NOMO-1 treated with dmso at 0.1 percent for 144 hours (cell line): ENCODE results near the gene S100A14.

Experiments
- DNase-seq: peaks from one replicate; lab custom pipeline; 2025; ENCODE audit not compliant: unreplicated experiment; lab: John Stamatoyannopoulos, UW

The S100A14 gene

GRCh38 chr1:153566414-153567371, 49.4 kb downstream of the S100A14 start:
- peak; percentile 97 for DNase-seq

GRCh38 chr1:153565529-153566374, 50.4 kb downstream of the S100A14 start, which contains the start of gene S100A2:
Gene S100A2 (minus strand): TSS chr1:153565844. CDS start chr1:153563877, 1,967 bp downstream.
- DNase-seq = peak; percentile 60
